IMR-90 (cell line): ENCODE data around the gene PSEN1. TPM values are rescaled to one million over a fixed set of nuclear protein-coding genes. Genes with fewer than 3 reads are reported as not detected.

Experiments
- ATAC-seq: fragments of 200-7000 bp; cut with Tn5 transposase; 2 replicates; pipeline ENCODE4 v1.9.1; 2020; ENCODE audit warnings: low read depth, mild to moderate bottlenecking, moderate library complexity
- BruUV-seq: library from RNA; stranded (reverse); fragments of 400-500 nt; replicated peaks from 2 replicates; lab custom pipeline; 2021; lab: Mats Ljungman, UMichigan
- CTCF ChIA-PET: fragments of 300-600 bp; formaldehyde crosslinking; extraction: SDS; loops from one replicate; lab custom pipeline; 2021; ENCODE audit warnings: antibody characterized with exemption; lab: Yijun Ruan, JAX
- POLR2A ChIA-PET: fragments of 300-600 bp; sonication (Branson Sonifier 250); formaldehyde crosslinking; loops from one replicate; lab custom pipeline; 2022; ENCODE audit warnings: antibody characterized with exemption; ENCODE audit not compliant: unreplicated experiment; lab: Charles Lee
- DNase-seq: peaks from one replicate; pipeline ENCODE4 v3.0.0; 2013
- H2AFZ ChIP-seq: replicated peaks from 2 replicates; pipeline ENCODE3; 2013; ENCODE audit warnings: low read length, mild to moderate bottlenecking; ENCODE audit not compliant: poor library complexity
- H2AK5ac ChIP-seq: 2 replicates; pipeline ENCODE4 v1.6.1; 2013; ENCODE audit warnings: low read depth, low read length, inconsistent platforms
- H2AK9ac ChIP-seq: replicated peaks from 2 replicates; pipeline ENCODE3; 2013; ENCODE audit warnings: mild to moderate bottlenecking, low read depth, low read length, moderate library complexity; ENCODE audit not compliant: poor library complexity
- H2BK120ac ChIP-seq: 2 replicates; pipeline ENCODE4 v1.6.1; 2013; ENCODE audit warnings: low read depth, low read length, inconsistent platforms
- H2BK15ac ChIP-seq: 3 replicates; pipeline ENCODE4 v1.6.1; 2013; ENCODE audit warnings: low read depth, low read length, inconsistent platforms
- H2BK20ac ChIP-seq: 2 replicates; pipeline ENCODE4 v1.6.1; 2013; ENCODE audit warnings: low read depth, mild to moderate bottlenecking, inconsistent platforms, low read length, moderate library complexity
- H2BK5ac ChIP-seq: 2 replicates; pipeline ENCODE4 v1.6.1; 2013; ENCODE audit warnings: mild to moderate bottlenecking, low read depth, low read length, inconsistent platforms; ENCODE audit not compliant: poor library complexity, severe bottlenecking
- H3K14ac ChIP-seq: replicated peaks from 2 replicates; pipeline ENCODE4 v1.6.1; 2013; ENCODE audit warnings: low read depth, low read length, inconsistent platforms
- H3K18ac ChIP-seq: 2 replicates; pipeline ENCODE4 v1.6.1; 2013; ENCODE audit warnings: low read depth, low read length, control low read depth
- H3K23ac ChIP-seq: 2 replicates; pipeline ENCODE4 v1.6.1; 2013; ENCODE audit warnings: low read depth, low read length, inconsistent platforms
- H3K27ac ChIP-seq: 2 replicates; pipeline ENCODE4 v1.5.1; 2013; ENCODE audit warnings: mild to moderate bottlenecking, control low read depth, low read length; ENCODE audit not compliant: insufficient read depth
- H3K27me3 ChIP-seq: 2 replicates; pipeline ENCODE4 v1.6.1; 2013; ENCODE audit warnings: low read length; ENCODE audit not compliant: control insufficient read depth, insufficient read depth
- H3K36me3 ChIP-seq: 2 replicates; pipeline ENCODE4 v1.6.1; 2013; ENCODE audit warnings: low read length, mixed read lengths; ENCODE audit not compliant: control insufficient read depth, insufficient read depth
- H3K4ac ChIP-seq: 2 replicates; pipeline ENCODE4 v1.6.1; 2013; ENCODE audit warnings: low read depth, low read length, inconsistent platforms
- H3K4me1 ChIP-seq: 2 replicates; pipeline ENCODE4 v1.6.1; 2013; ENCODE audit warnings: low read length, mixed read lengths; ENCODE audit not compliant: control insufficient read depth, insufficient read depth
- H3K4me2 ChIP-seq: 2 replicates; pipeline ENCODE4 v1.6.1; 2013; ENCODE audit warnings: low read depth, mild to moderate bottlenecking, control low read depth, low read length, moderate library complexity
- H3K4me3 ChIP-seq: 2 replicates; pipeline ENCODE4 v1.5.1; 2013; ENCODE audit warnings: low read depth, mild to moderate bottlenecking, control low read depth, low read length, moderate library complexity; ENCODE audit not compliant: insufficient read depth
- H3K56ac ChIP-seq: 2 replicates; pipeline ENCODE4 v1.6.1; 2013; ENCODE audit warnings: low read length, inconsistent platforms; ENCODE audit not compliant: insufficient read depth; ENCODE audit errors: extremely low read depth
- H3K79me1 ChIP-seq, 2 experiments: 2 replicates each; pipeline ENCODE4 v1.6.1; 2013; ENCODE audit warnings: low read length in 2 of 2, inconsistent platforms in 1 of 2, low read depth in 1 of 2
- H3K9ac ChIP-seq: 2 replicates; pipeline ENCODE4 v1.6.1; 2013; ENCODE audit warnings: low read depth, low read length, control low read depth
- H3K9me1 ChIP-seq: 2 replicates; pipeline ENCODE4 v1.6.1; 2013; ENCODE audit warnings: low read length, inconsistent platforms; ENCODE audit not compliant: insufficient read depth
- H3K9me3 ChIP-seq: 2 replicates; pipeline ENCODE4 v1.6.1; 2013; ENCODE audit warnings: low read length; ENCODE audit not compliant: control insufficient read depth, insufficient read depth
- H4K20me1 ChIP-seq: 2 replicates; pipeline ENCODE4 v1.6.1; 2013; ENCODE audit warnings: low read length, inconsistent platforms; ENCODE audit not compliant: insufficient read depth
- H4K5ac ChIP-seq: 2 replicates; pipeline ENCODE4 v1.6.1; 2013; ENCODE audit warnings: mild to moderate bottlenecking, low read depth, low read length, control low read depth
- H4K8ac ChIP-seq, 2 experiments: 2 replicates each; pipeline ENCODE4 v1.6.1; 2013; ENCODE audit warnings: low read depth in 2 of 2, low read length in 2 of 2, control low read depth in 1 of 2, inconsistent platforms in 1 of 2
- H4K91ac ChIP-seq: 2 replicates; pipeline ENCODE4 v1.6.1; 2013; ENCODE audit warnings: low read depth, low read length, inconsistent platforms; ENCODE audit not compliant: insufficient read depth
- BHLHE40 ChIP-seq: fragments of 150-350 bp; IDR thresholded peaks from 2 replicates; pipeline ENCODE4 v1.6.1; 2016; ENCODE audit warnings: mild to moderate bottlenecking, low read depth, low read length
- CEBPB ChIP-seq: IDR thresholded peaks from 2 replicates; pipeline ENCODE4 v1.6.1; 2012; ENCODE audit warnings: low read depth, low read length, improper control_type of control experiment
- CHD1 ChIP-seq: IDR thresholded peaks from 2 replicates; pipeline ENCODE4 v1.6.1; 2012; ENCODE audit warnings: low read depth, low read length, improper control_type of control experiment
- ELK1 ChIP-seq: fragments of 150-350 bp; IDR thresholded peaks from 2 replicates; pipeline ENCODE4 v1.6.1; 2016; ENCODE audit warnings: low read depth, mild to moderate bottlenecking, low read length, moderate library complexity, borderline replicate concordance
- MAFK ChIP-seq: IDR thresholded peaks from 2 replicates; pipeline ENCODE4 v1.6.1; 2012; ENCODE audit warnings: low read depth, low read length, improper control_type of control experiment
- NFE2L2 ChIP-seq: fragments of 150-350 bp; IDR thresholded peaks from 2 replicates; pipeline ENCODE4 v1.6.1; 2016; ENCODE audit warnings: low read depth, mild to moderate bottlenecking, low read length
- POLR2A ChIP-seq: IDR thresholded peaks from 2 replicates; pipeline ENCODE4 v1.6.1; 2012; ENCODE audit warnings: mild to moderate bottlenecking, low read depth, low read length
- SMC3 ChIP-seq: fragments of 150-350 bp; IDR thresholded peaks from 2 replicates; pipeline ENCODE4 v1.6.1; 2016; ENCODE audit warnings: low read depth, mild to moderate bottlenecking, antibody characterized with exemption, low read length, moderate library complexity
- WGBS, 2 experiments: methylation state at CpG; one replicate each; pipeline versions ENCODE4 v1.1.5 to v1.1.7; 2013; ENCODE audit warnings: missing lambda C conversion rate in 2 of 2; ENCODE audit not compliant: insufficient read length in 1 of 2; ENCODE audit errors: extremely low coverage in 2 of 2; 5-methylcytosine and 5-hydroxymethylcytosine counted together
- dilution Hi-C: fragments of 300-500 bp; cut with HindIII; formaldehyde crosslinking; loops from one replicate; pipeline ENCODE4 v1.14.3; 2018; ENCODE audit warnings: low sequenced_read_pairs; ENCODE audit not compliant: unreplicated experiment
- in situ Hi-C: fragments of 300-500 bp; cut with MboI; formaldehyde crosslinking; loops from 3 replicates; pipeline ENCODE4 v1.14.3; 2019; ENCODE audit warnings: low sequenced_read_pairs, inconsistent platforms, mixed read lengths
- intact Hi-C: fragments of 100-400 bp; cut with micrococcal nuclease; formaldehyde crosslinking; loops from 2 replicates; pipeline ENCODE4 v1.10.0; 2022
- polyA plus RNA-seq, 3 experiments: library from polyadenylated mRNA; depleted of rRNA; stranded (reverse); fragments of >200 nt; gene quantifications; 2 replicates each; pipeline ENCODE4 v1.2.3, GENCODE V29; 2012; ENCODE audit warnings: low replicate concordance in 1 of 3
- total RNA-seq: library from RNA; depleted of rRNA; stranded (reverse); fragments of >200 nt; gene quantifications from 2 replicates; pipeline ENCODE4 v1.2.3, GENCODE V29; 2012

Gene PSEN1
- total and polyA plus RNA-seq, 2 of the 4 experiments (the other 2 are of a cell fraction), result 14.8 to 62.7 TPM

- Histone ChIP-seq H2BK15ac (no peak overlapping the region), H2AK5ac (no peak overlapping the region), H3K79me1 (peaks cover 0 to 6% of the 10 kb centered on the region in 2 experiments; a peak in 2 of 4 replicates), H3K9me1 (no peaks in the 10 kb centered on the region; the same call in 1 of the 2 replicates), H3K56ac (no peak overlapping the region), H3K9me3 (peaks cover 2% of the 10 kb centered on the region; the same call in 1 of the 2 replicates), H2BK20ac (no peak overlapping the region), H3K18ac (no peak overlapping the region), H3K36me3 (peaks cover 32% of the 10 kb centered on the region), H3K4me3 (no peak overlapping the region), H2AFZ (no peak overlapping the region), H3K27me3 (no peaks in the 10 kb centered on the region), H2AK9ac (no peak overlapping the region), H3K27ac (no peak overlapping the region), H2BK5ac (no peak overlapping the region), H4K91ac (no peak overlapping the region), H2BK120ac (no peak overlapping the region), H4K5ac (no peak overlapping the region), H4K20me1 (no peaks in the 10 kb centered on the region; the same call in 1 of the 2 replicates), H4K8ac (no peak overlapping the region), H3K4ac (no peak overlapping the region), H3K23ac (no peak overlapping the region), H3K4me2 (no peak overlapping the region), H3K4me1 (peaks cover 4% of the 10 kb centered on the region), H3K9ac (no peak overlapping the region), H3K14ac (no peak overlapping the region)
- WGBS, 2 experiments, result 63% methylated on average over 1 of the region's 2 CpGs; no CpG with 5 or more reads in 1 of the 2 experiments
- no TSS peak for BruUV-seq
- intact Hi-C loops, result no loop called here
- TF ChIP-seq MAFK (no peak), BHLHE40 (no peak), SMC3 (no peak), CHD1 (no peak), POLR2A (no peak), CEBPB (no peak), NFE2L2 (no peak), ELK1 (no peak)
- DNase-seq (no peak), ATAC-seq (no peak)
- CTCF ChIA-PET, result no interaction called here
- dilution Hi-C loops, result no loop called here
- in situ Hi-C loops, result no loop called here
- POLR2A ChIA-PET, result no interaction called here
Measured at GRCh38 chr14:73207615-73208014, 71.3 kb downstream of the PSEN1 start.
